ENCODE measurements around the gene ACP3. TPM values are rescaled to one million over a fixed set of nuclear protein-coding genes. Genes with fewer than 3 reads are reported as not detected.

The ACP3 gene
- total RNA-seq, 2 donors from 2014 or later: 1,778 to 14,359 TPM

- Histone ChIP-seq H3K36me3 (no peaks in the 10 kb centered on the region), H3K27me3 (replicated peaks; ENCODE audit: insufficient read depth) (no peaks in the 10 kb centered on the region), H3K27ac (peak overlapping the region in 1 of 2 donors; percentile 54), H3K9me3 (no peaks in the 10 kb centered on the region), H3K4me3 (no peak overlapping the region), H3K4me1 (replicated peaks) (no peaks in the 10 kb centered on the region)
- no peak for TF ChIP-seq POLR2AphosphoS5 (IDR thresholded peaks at IDR 0.05)
- no peak for TF ChIP-seq POLR2A (IDR thresholded peaks at IDR 0.05)
- no peak for TF ChIP-seq CTCF (IDR thresholded peaks at IDR 0.05)
- intact Hi-C loops (cut with DNase I): no loop called here
- DNase-seq (ENCODE audit: low spot score): no peak
- WGBS: 23% methylated on average over 2 of the region's 2 CpGs
These were observed 31.6 kb upstream of the ACP3 start for GRCh38 chr3:132285620-132285945.

DNA sequence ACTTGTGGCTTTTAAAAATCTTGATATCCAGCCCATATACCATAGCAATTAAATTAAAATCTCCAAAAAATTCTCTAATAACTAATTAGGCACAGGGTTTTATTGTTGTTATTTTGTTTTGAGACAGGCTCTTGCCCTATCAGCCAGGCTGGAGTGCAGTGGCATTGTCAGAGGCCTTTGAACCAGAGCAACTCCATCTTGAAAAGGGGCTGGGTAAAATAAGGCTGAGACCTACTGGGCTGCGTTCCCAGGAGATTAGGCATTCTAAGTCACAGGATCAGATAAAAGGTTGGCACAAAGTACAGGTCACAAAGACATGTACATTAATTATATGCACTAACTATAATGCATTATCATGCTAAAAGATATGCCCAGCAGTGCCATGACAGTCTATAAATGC is 31.2 kb upstream of the ACP3 start:
- WGBS: 69% methylated on average over 1 of the region's 1 CpG
- no peaks in the 10 kb centered on the region for H3K9me3 ChIP-seq
- TF ChIP-seq POLR2A (IDR thresholded peaks at IDR 0.05) (no peak), CTCF (IDR thresholded peaks at IDR 0.05) (no peak), POLR2AphosphoS5 (IDR thresholded peaks at IDR 0.05) (no peak)
- peak overlapping the region in 1 of 2 donors; percentile 54 for H3K27ac ChIP-seq
- DNase-seq (ENCODE audit: low spot score): no peak
- no peaks in the 10 kb centered on the region for H3K27me3 ChIP-seq (replicated peaks; ENCODE audit: insufficient read depth)
- H3K4me1 ChIP-seq (replicated peaks): no peaks in the 10 kb centered on the region
- intact Hi-C loops (cut with DNase I): no loop called here
- H3K4me3 ChIP-seq: no peak overlapping the region
- H3K36me3 ChIP-seq: no peaks in the 10 kb centered on the region

- DNase-seq (ENCODE audit: low spot score): no peak
- Histone ChIP-seq H3K27ac (peak overlapping the region in 1 of 2 donors; percentile 6), H3K4me1 (replicated peaks) (no peaks in the 10 kb centered on the region), H3K4me3 (no peak overlapping the region), H3K36me3 (no peaks in the 10 kb centered on the region), H3K27me3 (replicated peaks; ENCODE audit: insufficient read depth) (no peaks in the 10 kb centered on the region), H3K9me3 (no peaks in the 10 kb centered on the region)
- WGBS: 85% methylated on average over 2 of the region's 2 CpGs
- no peak for TF ChIP-seq POLR2AphosphoS5 (IDR thresholded peaks at IDR 0.05)
- no peak for TF ChIP-seq POLR2A (IDR thresholded peaks at IDR 0.05)
- TF ChIP-seq CTCF (IDR thresholded peaks at IDR 0.05): no peak
- intact Hi-C loops (cut with DNase I): no loop called here
These were observed 28.9 kb upstream of the ACP3 start for GRCh38 chr3:132288357-132288756.

DNA sequence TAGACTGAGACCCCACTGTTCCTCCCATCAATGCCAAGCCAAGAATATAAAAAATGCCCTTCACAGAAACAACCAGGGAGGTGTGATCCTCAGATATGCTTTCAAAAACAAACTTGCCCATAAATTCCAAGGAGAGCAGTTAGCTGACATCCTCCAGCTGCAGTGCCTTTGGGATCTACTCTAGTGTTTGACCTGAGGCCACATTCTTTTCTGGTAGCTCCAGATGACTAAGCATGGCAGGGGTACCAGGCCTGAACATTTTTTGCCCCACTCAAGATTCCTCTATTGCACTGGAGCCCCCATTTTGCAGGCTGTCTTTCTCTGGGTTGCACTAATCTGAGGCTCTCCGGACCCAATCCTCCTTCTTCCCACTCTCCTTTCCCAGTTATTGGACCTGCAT is 27.9 kb upstream of the ACP3 start:
- H3K27ac ChIP-seq: peak overlapping the region; percentile 6 to 9
- 96% methylated on average over 1 of the region's 1 CpG for WGBS
- H3K36me3 ChIP-seq: no peaks in the 10 kb centered on the region
- H3K4me3 ChIP-seq: no peak overlapping the region
- no peaks in the 10 kb centered on the region for H3K4me1 ChIP-seq (replicated peaks)
- intact Hi-C loops (cut with DNase I): no loop called here
- no peaks in the 10 kb centered on the region for H3K9me3 ChIP-seq
- no peak for DNase-seq (ENCODE audit: low spot score)
- no peak for TF ChIP-seq CTCF (IDR thresholded peaks at IDR 0.05)
- no peaks in the 10 kb centered on the region for H3K27me3 ChIP-seq (replicated peaks; ENCODE audit: insufficient read depth)

DNA sequence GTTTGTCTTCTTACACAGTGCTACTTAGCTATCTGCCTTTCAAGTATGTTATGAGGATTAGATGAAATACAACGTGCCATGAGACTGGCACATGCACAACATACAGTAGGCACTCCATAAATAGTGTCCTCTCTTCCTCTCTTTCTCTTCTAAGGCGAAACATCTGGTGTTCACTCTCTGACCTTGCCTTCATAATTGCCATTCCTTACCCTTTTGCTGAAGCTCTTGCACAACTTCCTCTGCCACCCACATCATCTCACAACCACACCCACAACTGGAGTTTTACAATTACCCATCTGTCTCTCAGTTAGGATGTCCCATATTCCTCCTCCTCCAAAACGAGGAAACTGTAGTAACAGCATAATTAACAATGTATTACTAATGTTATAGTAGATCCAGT is 26.4 kb upstream of the ACP3 start:
- no peaks in the 10 kb centered on the region for H3K36me3 ChIP-seq
- no peaks in the 10 kb centered on the region for H3K9me3 ChIP-seq
- H3K4me3 ChIP-seq: no peak overlapping the region
- WGBS: 51% methylated on average over 3 of the region's 3 CpGs
- no peaks in the 10 kb centered on the region for H3K4me1 ChIP-seq (replicated peaks)
- H3K27ac ChIP-seq: no peak overlapping the region
- intact Hi-C loops (cut with DNase I): no loop called here
- no peak for TF ChIP-seq POLR2AphosphoS5 (IDR thresholded peaks at IDR 0.05)
- TF ChIP-seq CTCF (IDR thresholded peaks at IDR 0.05): no peak
- no peak for TF ChIP-seq POLR2A (IDR thresholded peaks at IDR 0.05)
- no peaks in the 10 kb centered on the region for H3K27me3 ChIP-seq (replicated peaks; ENCODE audit: insufficient read depth)
- no peak for DNase-seq (ENCODE audit: low spot score)
